Measurements from ENCODE around the gene OSBPL10.
"Not testable (repeated sequence)": the region's sequence is repeated elsewhere in the genome, so short reads cannot be mapped to it uniquely, and the experiment has no call there.

Gene OSBPL10

GRCh38 chr3:31695280-31696008 lies 285.6 kb downstream of the OSBPL10 start:
- DNase-seq: peak; percentile 12

- no peak for DNase-seq
Observed at GRCh38 chr3:31693346-31693745, 287.7 kb downstream of the OSBPL10 start.

- no peak for DNase-seq
Observed at GRCh38 chr3:31692751-31693150, 288.3 kb downstream of the OSBPL10 start.

- DNase-seq: no peak
Observed at GRCh38 chr3:31690771-31691170, 290.3 kb downstream of the OSBPL10 start.

GRCh38 chr3:31689523-31689922 lies 291.5 kb downstream of the OSBPL10 start:
- DNase-seq: not testable (repeated sequence)

- no peak for DNase-seq
Observed at GRCh38 chr3:31688984-31689383, 292.1 kb downstream of the OSBPL10 start.

- DNase-seq: no peak
Observed at GRCh38 chr3:31687020-31687802, 293.9 kb downstream of the OSBPL10 start.

GRCh38 chr3:31680072-31680870 lies 300.8 kb downstream of the OSBPL10 start:
- no peak for DNase-seq

GRCh38 chr3:31676556-31676955 lies 304.5 kb downstream of the OSBPL10 start:
- DNase-seq: no peak

- DNase-seq: no peak
Observed at GRCh38 chr3:31673950-31674349, 307.1 kb downstream of the OSBPL10 start.

- no peak for DNase-seq
Observed at GRCh38 chr3:31671976-31672375, 309.1 kb downstream of the OSBPL10 start.

GRCh38 chr3:31671451-31671850 lies 309.6 kb downstream of the OSBPL10 start:
- no peak for DNase-seq

GRCh38 chr3:31670722-31671121 lies 310.3 kb downstream of the OSBPL10 start:
- no peak for DNase-seq

- DNase-seq: no peak
Observed at GRCh38 chr3:31670136-31670535, 310.9 kb downstream of the OSBPL10 start.

GRCh38 chr3:31668242-31668641 lies 312.8 kb downstream of the OSBPL10 start:
- no peak for DNase-seq

- DNase-seq: no peak
Observed at GRCh38 chr3:31667582-31667981, 313.5 kb downstream of the OSBPL10 start.

GRCh38 chr3:31664031-31664430 lies 317.0 kb downstream of the OSBPL10 start:
- DNase-seq: no peak

GRCh38 chr3:31661993-31662670 lies 318.9 kb downstream of the OSBPL10 start:
- no peak for DNase-seq

- DNase-seq: no peak
Observed at GRCh38 chr3:31661286-31661685, 319.8 kb downstream of the OSBPL10 start.

GRCh38 chr3:31659246-31659645 lies 321.8 kb downstream of the OSBPL10 start:
- no peak for DNase-seq

- no peak for DNase-seq
Observed at GRCh38 chr3:31654998-31655397, 326.1 kb downstream of the OSBPL10 start.

GRCh38 chr3:31653464-31653863 lies 327.6 kb downstream of the OSBPL10 start:
- no peak for DNase-seq

GRCh38 chr3:31652296-31652695 lies 328.8 kb downstream of the OSBPL10 start:
- DNase-seq: no peak

Data from stimulated activated CD4-positive, alpha-beta T cell treated with anti-CD3 and anti-CD28 coated beads, Interleukin-1b, Interleukin-23, amount 100 ng/mL, for 48 hours (primary cell).